Measurements from ENCODE around the gene GC.
"Not testable (repeated sequence)": the region's sequence is repeated elsewhere in the genome, so short reads cannot be mapped to it uniquely, and the experiment has no call there.

GC gene, protein sequence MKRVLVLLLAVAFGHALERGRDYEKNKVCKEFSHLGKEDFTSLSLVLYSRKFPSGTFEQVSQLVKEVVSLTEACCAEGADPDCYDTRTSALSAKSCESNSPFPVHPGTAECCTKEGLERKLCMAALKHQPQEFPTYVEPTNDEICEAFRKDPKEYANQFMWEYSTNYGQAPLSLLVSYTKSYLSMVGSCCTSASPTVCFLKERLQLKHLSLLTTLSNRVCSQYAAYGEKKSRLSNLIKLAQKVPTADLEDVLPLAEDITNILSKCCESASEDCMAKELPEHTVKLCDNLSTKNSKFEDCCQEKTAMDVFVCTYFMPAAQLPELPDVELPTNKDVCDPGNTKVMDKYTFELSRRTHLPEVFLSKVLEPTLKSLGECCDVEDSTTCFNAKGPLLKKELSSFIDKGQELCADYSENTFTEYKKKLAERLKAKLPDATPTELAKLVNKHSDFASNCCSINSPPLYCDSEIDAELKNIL

DNA sequence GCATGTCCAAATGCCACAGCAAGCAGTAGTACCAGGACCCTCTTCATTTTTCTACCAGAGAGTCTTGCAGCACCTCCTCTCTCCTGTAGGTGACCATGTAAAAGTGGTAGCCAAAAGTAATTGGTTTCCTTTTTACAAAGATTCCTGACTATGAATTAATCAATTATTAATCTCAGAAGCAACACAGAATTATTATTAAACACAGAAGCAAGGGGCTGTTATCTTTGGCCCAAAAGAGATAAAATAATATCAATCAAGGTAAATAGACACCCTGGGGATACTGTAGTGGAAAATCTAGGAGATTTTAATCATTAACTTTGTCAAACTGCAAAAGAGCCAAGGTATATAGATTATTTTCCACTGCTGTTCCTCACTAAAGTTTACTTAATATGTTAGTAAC lies at the start of gene GC:
Gene GC, minus strand, starts transcription at position 108 of the 400 bp plus-strand sequence. Its CDS starts 61 bp downstream, at position 47.
- no peak for DNase-seq (ENCODE audit: low read depth in 2 of 2)

GRCh38 chr4:71833232-71833900 lies 49.5 kb upstream of the GC start:
- DNase-seq (ENCODE audit: low read depth in 2 of 2): no peak

DNA sequence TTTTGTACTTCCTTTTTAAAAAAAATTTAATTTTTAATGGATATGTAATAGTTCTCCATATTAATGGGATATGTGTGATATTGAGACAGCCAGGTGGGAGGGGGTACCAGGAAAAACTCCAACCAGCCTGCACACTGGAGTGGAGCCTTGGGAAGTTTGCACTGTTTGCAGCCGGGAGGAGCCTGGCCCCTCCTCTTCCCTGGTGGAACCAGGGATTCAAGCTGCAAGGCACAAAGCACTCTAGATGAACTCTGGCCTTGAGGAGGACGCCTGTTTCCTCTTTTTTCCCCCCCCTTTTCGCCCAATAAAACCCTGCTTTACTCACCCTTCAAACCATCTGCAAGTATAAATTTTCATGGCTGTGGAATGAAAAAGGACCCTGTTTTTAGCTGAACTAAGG lies 48.2 kb upstream of the GC start:
- no peak for DNase-seq (ENCODE audit: low read depth in 2 of 2)

DNA sequence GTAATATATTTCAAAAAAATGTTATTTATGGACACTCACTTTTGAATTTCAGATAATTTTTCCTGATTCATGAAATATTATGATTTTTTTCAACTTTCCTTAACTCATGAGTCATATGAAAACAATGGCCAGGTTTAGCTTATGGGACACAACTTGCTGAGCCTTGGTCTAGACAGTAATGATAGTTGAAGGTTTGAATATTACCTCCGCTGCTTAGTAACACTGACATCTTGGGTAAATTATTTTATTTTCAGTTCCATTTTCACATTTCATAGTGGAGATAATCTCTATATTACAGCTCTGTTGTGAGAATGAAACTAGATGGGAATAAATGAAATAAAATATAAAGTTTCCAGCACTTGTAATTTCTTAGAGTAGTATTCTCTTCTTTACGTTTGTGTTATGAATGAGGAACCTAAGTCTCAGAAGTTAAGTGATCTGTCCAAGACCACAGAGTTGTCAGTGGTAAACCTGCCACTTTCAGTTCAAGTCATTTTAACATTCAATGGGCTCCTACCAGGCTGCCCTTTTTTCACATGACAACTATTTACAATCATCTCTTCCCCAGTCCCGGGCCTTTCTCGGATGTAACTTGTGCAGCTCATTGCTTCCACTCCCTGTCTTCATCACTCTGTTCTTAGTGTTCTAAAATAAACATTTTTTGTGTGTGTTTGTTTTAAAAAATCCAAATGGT lies 46.8 kb upstream of the GC start:
- no peak for DNase-seq (ENCODE audit: low read depth in 2 of 2)

DNA sequence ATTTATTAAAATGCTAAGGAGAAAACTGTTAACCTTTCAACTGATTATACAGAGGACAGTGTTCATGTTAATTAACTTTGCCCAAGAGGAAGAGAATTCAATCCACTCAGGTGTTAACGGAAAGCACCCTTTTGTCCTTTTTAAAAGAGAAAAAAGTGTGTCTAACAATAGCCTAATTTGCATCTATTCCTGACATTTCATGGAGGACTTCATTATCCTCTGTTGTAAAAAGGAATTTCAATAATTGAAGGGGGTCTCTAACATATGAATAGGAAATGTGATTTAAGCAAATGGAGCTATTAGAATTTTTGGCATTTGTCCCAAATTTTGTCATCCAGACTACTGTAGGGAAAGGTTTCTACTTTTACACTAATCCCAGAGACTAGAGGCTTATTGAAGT lies 44.6 kb upstream of the GC start:
- DNase-seq (ENCODE audit: low read depth in 2 of 2): no peak

DNA sequence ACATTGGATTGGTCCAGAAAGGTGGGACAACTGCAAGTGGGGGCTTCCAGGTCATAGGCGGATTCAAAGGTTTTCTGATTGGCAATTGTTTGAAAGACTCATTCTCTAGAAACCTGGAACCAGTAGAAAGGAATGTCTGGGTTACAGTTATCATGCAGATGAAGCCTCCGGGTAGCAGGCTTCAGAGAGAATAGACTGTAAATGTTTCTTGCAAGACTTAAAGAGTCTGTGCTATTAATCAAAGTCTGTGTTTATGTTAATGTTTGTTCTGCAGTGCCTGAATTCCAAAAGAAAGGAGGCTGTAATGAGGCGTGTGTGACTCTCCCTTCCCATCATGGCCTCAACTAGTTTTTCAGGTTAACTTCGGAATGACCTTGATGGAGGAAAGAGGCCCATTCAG lies 43.9 kb upstream of the GC start:
- DNase-seq (ENCODE audit: low read depth in 2 of 2): no peak

GRCh38 chr4:71816676-71817303 lies 32.9 kb upstream of the GC start:
- DNase-seq (ENCODE audit: low read depth in 2 of 2): no peak

DNA sequence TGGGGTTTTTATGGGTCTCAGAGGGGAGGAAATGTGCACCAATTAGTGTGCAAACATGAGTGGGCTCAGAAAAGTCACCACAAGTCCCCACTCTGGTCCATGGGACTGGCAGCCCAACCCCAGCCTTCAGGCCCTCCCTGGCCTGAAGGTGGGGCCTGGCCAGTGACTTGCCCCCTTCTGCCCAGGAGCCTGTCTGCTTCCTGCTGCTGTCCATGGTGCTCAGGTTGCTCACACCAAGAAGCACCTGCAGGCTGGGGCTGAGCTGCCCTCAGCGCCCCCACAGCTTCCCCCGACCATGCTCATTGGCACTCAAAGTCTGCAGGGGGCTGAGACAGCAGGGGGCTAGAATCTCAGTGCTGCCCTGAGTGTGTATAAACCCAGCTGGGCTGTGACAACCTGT lies 30.6 kb upstream of the GC start:
- DNase-seq (ENCODE audit: low read depth in 2 of 2): no peak

- DNase-seq (ENCODE audit: low read depth in 2 of 2): not testable (repeated sequence)
These were observed 25.9 kb upstream of the GC start for GRCh38 chr4:71809805-71810204.

GRCh38 chr4:71807469-71807868 lies 23.6 kb upstream of the GC start:
- no peak for DNase-seq (ENCODE audit: low read depth in 2 of 2)

DNA sequence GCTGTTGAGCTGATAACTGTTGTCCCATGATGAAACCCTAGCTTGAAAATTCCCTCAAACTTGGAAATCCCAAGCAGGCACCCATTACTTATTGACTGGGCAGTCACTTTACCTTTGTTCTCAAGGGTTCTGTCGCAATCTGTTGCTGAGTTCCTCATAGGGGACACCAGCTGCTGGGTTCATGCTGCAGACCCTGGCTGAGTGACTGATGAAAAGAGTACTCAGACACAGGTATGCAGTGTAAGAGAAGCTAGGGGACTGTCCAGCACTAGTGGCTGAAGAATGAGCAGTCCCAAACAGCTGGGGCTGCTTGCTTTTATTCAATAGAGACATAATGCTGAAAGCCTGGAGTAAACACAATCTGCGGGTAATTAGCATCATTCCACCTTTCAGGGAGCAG lies 21.4 kb upstream of the GC start:
- DNase-seq (ENCODE audit: low read depth in 2 of 2): not testable (repeated sequence)

DNA sequence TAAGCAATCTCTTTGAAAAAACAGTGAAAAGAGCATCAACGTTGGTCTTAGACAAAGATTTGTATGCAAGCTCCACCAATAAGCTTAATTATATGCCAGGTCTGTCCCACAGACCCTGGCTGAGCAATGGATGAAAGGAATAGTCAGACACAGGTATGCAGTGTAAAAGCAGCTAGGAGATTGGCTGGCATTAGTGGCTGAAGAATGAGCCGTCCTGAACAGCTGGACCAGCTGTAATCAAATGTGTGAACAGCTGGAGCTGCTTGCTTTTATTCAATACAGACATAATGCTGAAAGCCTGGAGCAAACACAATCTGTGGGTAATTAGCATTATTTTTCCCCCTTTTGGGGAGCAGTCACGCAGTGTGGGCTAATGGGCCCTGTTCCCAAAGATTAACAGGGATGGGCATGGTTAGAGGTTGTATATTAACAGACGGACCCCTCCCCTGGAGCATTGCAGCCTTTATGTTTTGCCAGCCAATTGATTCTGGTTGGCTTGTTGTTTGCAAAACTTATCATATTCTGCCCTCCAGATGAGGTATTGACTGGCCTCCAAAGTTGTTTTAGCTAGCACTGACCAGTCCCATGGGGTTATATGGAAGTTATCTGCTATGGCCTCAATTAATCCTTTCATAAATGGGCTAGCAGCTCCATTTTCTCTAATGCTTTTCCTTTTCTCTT lies 20.3 kb upstream of the GC start:
- not testable (repeated sequence) for DNase-seq (ENCODE audit: low read depth in 2 of 2)

- no peak for DNase-seq (ENCODE audit: low read depth in 2 of 2)
These were observed 2.1 kb upstream of the GC start for GRCh38 chr4:71785959-71786358.

GRCh38 chr4:71784569-71785197 lies 804 bp upstream of the GC start:
- no peak for DNase-seq (ENCODE audit: low read depth in 2 of 2)

DNA sequence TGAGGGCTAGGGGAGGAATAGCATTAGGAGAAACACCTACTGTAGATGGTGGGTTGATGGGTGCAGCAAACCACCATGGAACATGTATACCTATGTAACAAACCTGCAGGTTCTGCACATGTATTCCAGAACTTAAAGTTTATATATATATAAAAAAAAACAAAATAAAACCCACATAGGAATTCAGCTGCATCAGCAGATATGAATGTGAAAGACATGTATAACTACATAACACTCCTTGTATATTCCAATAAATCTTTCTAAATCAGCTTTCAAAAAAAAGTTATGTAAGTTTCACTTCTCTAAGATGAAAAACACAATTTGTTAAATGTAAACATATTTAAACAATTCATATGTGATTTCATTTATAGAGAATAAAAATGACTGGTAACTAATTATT lies 6.0 kb downstream of the GC start:
- DNase-seq (ENCODE audit: low read depth in 2 of 2): no peak

- DNase-seq (ENCODE audit: low read depth in 2 of 2): no peak
These were observed 8.4 kb downstream of the GC start for GRCh38 chr4:71775449-71775848.

- DNase-seq (ENCODE audit: low read depth in 2 of 2): no peak
These were observed 9.7 kb downstream of the GC start for GRCh38 chr4:71774136-71774535.

GRCh38 chr4:71773004-71773403 lies 10.9 kb downstream of the GC start:
- DNase-seq (ENCODE audit: low read depth in 2 of 2): no peak

- DNase-seq (ENCODE audit: low read depth in 2 of 2): no peak
These were observed 11.3 kb downstream of the GC start for GRCh38 chr4:71772592-71772991.

DNA sequence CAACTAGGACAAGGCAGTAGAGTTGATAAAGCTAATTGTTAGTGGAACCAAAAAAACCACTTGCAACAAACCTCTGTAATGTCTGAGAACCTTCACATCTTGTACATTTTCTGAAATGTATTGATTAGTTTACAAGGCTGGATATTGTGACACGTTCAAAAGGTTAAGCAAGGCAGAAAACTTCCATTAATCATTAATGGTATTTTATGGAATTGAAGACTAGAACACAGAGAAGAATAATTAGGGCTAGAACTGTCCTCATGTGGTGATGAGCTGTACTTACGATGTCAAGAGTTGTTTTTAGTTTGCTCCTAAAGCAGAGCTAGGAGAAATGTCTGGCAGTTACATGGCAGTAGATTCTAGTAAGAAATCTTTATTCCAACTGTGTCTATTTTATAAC lies 12.3 kb downstream of the GC start:
- DNase-seq (ENCODE audit: low read depth in 2 of 2): no peak

DNA sequence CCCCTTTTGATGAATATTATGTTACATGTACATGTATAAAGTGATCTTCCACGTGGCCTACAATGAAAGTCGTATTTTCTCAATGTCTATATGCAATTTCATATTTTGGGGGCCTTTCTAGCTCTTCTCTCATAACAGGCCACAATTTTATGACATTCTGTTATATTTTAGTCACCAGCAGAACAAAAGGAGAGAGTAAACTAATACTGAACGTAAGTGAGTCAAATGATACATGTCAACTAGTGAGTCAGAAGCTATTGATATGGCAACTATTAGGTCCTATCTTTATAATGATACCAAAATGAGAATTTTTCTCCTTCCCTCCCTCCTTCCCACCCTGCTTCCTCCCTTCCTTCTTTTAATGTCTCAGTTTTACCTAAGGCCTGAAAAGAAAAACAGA lies 14.4 kb downstream of the GC start:
- no peak for DNase-seq (ENCODE audit: low read depth in 2 of 2)

Measured in stimulated activated CD4-positive, alpha-beta T cell treated with anti-CD3 and anti-CD28 coated beads, Interleukin-1b, Interleukin-23, amount 100 ng/mL, for 1 hour (primary cell).